H1 (cell line): ENCODE measurements around the gene RAB3GAP2. TPM values are rescaled to one million over a fixed set of nuclear protein-coding genes. Genes with fewer than 3 reads are reported as not detected.

Experiments
- CTCF ChIA-PET: fragments of 300-600 bp; sonication (Branson Sonifier 250); formaldehyde crosslinking; loops from one replicate; lab custom pipeline; 2021; ENCODE audit not compliant: partially characterized antibody; lab: Charles Lee
- POLR2A ChIA-PET: fragments of 300-600 bp; sonication (Branson Sonifier 250); formaldehyde crosslinking; loops from one replicate; lab custom pipeline; 2021; ENCODE audit warnings: inconsistent platforms; ENCODE audit not compliant: partially characterized antibody; lab: Charles Lee
- DNase-seq, 2 experiments: peaks; one replicate each; pipeline versions ENCODE4 v3.0.0 to v3.0.0-alpha.2; 2010 to 2022; ENCODE audit warnings: low spot score in 2 of 2, low read depth in 1 of 2, mixed read lengths in 1 of 2
- FAIRE-seq: peaks from 2 replicates; lab custom pipeline; 2011; peaks lifted over from hg19 to GRCh38; lab: Jason Lieb, UNC
- H2AFZ ChIP-seq: 2 replicates; pipeline ENCODE4 v1.8.1; 2012; ENCODE audit warnings: low read length, inconsistent platforms
- H2AK5ac ChIP-seq: 2 replicates; pipeline ENCODE4 v1.6.1; 2013; ENCODE audit warnings: low read depth, low read length
- H2BK120ac ChIP-seq: replicated peaks from 2 replicates; pipeline ENCODE3; 2013; ENCODE audit warnings: low read depth, low read length, inconsistent platforms
- H2BK12ac ChIP-seq: 2 replicates; pipeline ENCODE4 v1.6.1; 2013; ENCODE audit warnings: low read depth, low read length
- H2BK15ac ChIP-seq: 2 replicates; pipeline ENCODE4 v1.6.1; 2013; ENCODE audit warnings: low read length
- H2BK20ac ChIP-seq: 2 replicates; pipeline ENCODE4 v1.6.1; 2013; ENCODE audit warnings: low read length
- H2BK5ac ChIP-seq: 2 replicates; pipeline ENCODE4 v1.6.1; 2013; ENCODE audit warnings: low read depth, low read length
- H3K14ac ChIP-seq: 2 replicates; pipeline ENCODE4 v1.6.1; 2013; ENCODE audit warnings: inconsistent platforms; ENCODE audit not compliant: insufficient read length
- H3K18ac ChIP-seq: 2 replicates; pipeline ENCODE4 v1.6.1; 2013; ENCODE audit warnings: low read length; ENCODE audit errors: extremely low read depth
- H3K23ac ChIP-seq: 2 replicates; pipeline ENCODE4 v1.6.1; 2013; ENCODE audit warnings: inconsistent platforms; ENCODE audit not compliant: insufficient read length
- H3K23me2 ChIP-seq: 2 replicates; pipeline ENCODE4 v1.6.1; 2013; ENCODE audit warnings: low read depth, low read length
- H3K27ac ChIP-seq: 2 replicates; pipeline ENCODE4 v1.6.1; 2011; ENCODE audit warnings: low read depth, low read length, inconsistent platforms
- H3K27me3 ChIP-seq, 4 experiments: replicated peaks in 1 of 4; 1 replicate in 1 of 4; 2 replicates in 3 of 4; pipeline versions ENCODE4 v1.6.1 to v1.8.1; 2011 to 2013; ENCODE audit warnings: low read length in 3 of 4, mild to moderate bottlenecking in 3 of 4, inconsistent platforms in 2 of 4, mixed read lengths in 2 of 4, moderate library complexity in 1 of 4; ENCODE audit not compliant: control insufficient read depth in 3 of 4, insufficient read depth in 3 of 4; ENCODE audit errors: extremely low read depth in 1 of 4
- H3K36me3 ChIP-seq, 4 experiments: 2 replicates each; pipeline versions ENCODE4 v1.6.1 to v1.8.1; 2011 to 2013; ENCODE audit warnings: mild to moderate bottlenecking in 4 of 4, low read length in 3 of 4, moderate library complexity in 2 of 4, control low read depth in 1 of 4, inconsistent platforms in 1 of 4; ENCODE audit not compliant: insufficient read depth in 4 of 4, control insufficient read depth in 2 of 4
- H3K4ac ChIP-seq: replicated peaks from 2 replicates; pipeline ENCODE3; 2013; ENCODE audit warnings: low read length, low read depth, mixed read lengths, inconsistent platforms; ENCODE audit not compliant: insufficient read length
- H3K4me1 ChIP-seq, 4 experiments: replicated peaks in 1 of 4; 1 replicate in 1 of 4; 2 replicates in 3 of 4; pipeline versions ENCODE4 v1.6.1 to v1.8.1; 2011 to 2013; ENCODE audit warnings: low read length in 3 of 4, inconsistent platforms in 2 of 4, mixed read lengths in 1 of 4; ENCODE audit not compliant: insufficient read depth in 4 of 4, control insufficient read depth in 3 of 4
- H3K4me2 ChIP-seq, 2 experiments: 2 replicates each; pipeline versions ENCODE4 v1.6.1 to v1.8.1; 2011 to 2013; ENCODE audit warnings: low read depth in 2 of 2, low read length in 2 of 2, control low read depth in 1 of 2, inconsistent platforms in 1 of 2, mild to moderate bottlenecking in 1 of 2; ENCODE audit not compliant: insufficient read depth in 1 of 2
- H3K4me3 ChIP-seq, 4 experiments: fragments of 200-600, 300-600 bp in 1 of 4; sonication (generic), shearing (Covaris generic), sonication (Bioruptor Twin) in 1 of 4; 2 replicates each; pipeline versions ENCODE4 v1.5.1 to v1.8.1; 2011 to 2016; ENCODE audit warnings: low read length in 4 of 4, low read depth in 3 of 4, control low read depth in 2 of 4, inconsistent platforms in 2 of 4, mild to moderate bottlenecking in 2 of 4, mixed read lengths in 1 of 4, moderate library complexity in 1 of 4; ENCODE audit not compliant: insufficient read depth in 2 of 4; ENCODE audit errors: extremely low read depth in 1 of 4
- H3K56ac ChIP-seq: replicated peaks from 2 replicates; pipeline ENCODE3; 2013; ENCODE audit warnings: low read depth, mild to moderate bottlenecking, mixed read lengths, low read length, inconsistent platforms; ENCODE audit not compliant: insufficient read length
- H3K79me1 ChIP-seq: 2 replicates; pipeline ENCODE4 v1.6.1; 2013; ENCODE audit warnings: low read depth, low read length, control low read depth
- H3K79me2 ChIP-seq, 2 experiments: 2 replicates each; pipeline versions ENCODE4 v1.6.1 to v1.8.1; 2012 to 2013; ENCODE audit warnings: low read length in 2 of 2, mild to moderate bottlenecking in 2 of 2, inconsistent platforms in 1 of 2; ENCODE audit not compliant: insufficient read depth in 2 of 2, control insufficient read depth in 1 of 2
- H3K9ac ChIP-seq, 4 experiments: replicated peaks in 1 of 4; 1 replicate in 1 of 4; 2 replicates in 3 of 4; pipeline versions ENCODE4 v1.6.1 to v1.8.1; 2011 to 2013; ENCODE audit warnings: low read depth in 3 of 4, low read length in 3 of 4, control low read depth in 2 of 4, mild to moderate bottlenecking in 2 of 4, moderate library complexity in 2 of 4, inconsistent platforms in 1 of 4; ENCODE audit errors: extremely low read depth in 1 of 4
- H3K9me3 ChIP-seq, 2 experiments: 2 replicates each; pipeline versions ENCODE4 v1.6.1 to v1.8.1; 2012 to 2013; ENCODE audit warnings: mild to moderate bottlenecking in 2 of 2, moderate library complexity in 2 of 2, control low read depth in 1 of 2, inconsistent platforms in 1 of 2, low read depth in 1 of 2, low read length in 1 of 2, mixed read lengths in 1 of 2; ENCODE audit not compliant: insufficient read depth in 2 of 2
- H4K20me1 ChIP-seq, 2 experiments: replicated peaks in 1 of 2; 2 replicates each; pipeline versions ENCODE3 to v1.8.1; 2011 to 2013; ENCODE audit warnings: inconsistent platforms in 2 of 2, low read length in 2 of 2, mild to moderate bottlenecking in 1 of 2; ENCODE audit not compliant: insufficient read depth in 2 of 2, control insufficient read depth in 1 of 2
- H4K5ac ChIP-seq: 2 replicates; pipeline ENCODE4 v1.6.1; 2013; ENCODE audit warnings: low read length, low read depth, mixed read lengths, inconsistent platforms; ENCODE audit not compliant: insufficient read length
- H4K8ac ChIP-seq: 2 replicates; pipeline ENCODE4 v1.8.0; 2013; ENCODE audit warnings: mild to moderate bottlenecking, moderate library complexity, low read length, inconsistent platforms; ENCODE audit not compliant: insufficient read depth; ENCODE audit errors: extremely low read depth
- H4K91ac ChIP-seq: replicated peaks from 2 replicates; pipeline ENCODE3; 2013; ENCODE audit warnings: low read length, mixed read lengths, inconsistent platforms; ENCODE audit not compliant: insufficient read length
- BACH1 ChIP-seq: IDR thresholded peaks from 2 replicates; pipeline ENCODE4 v1.6.1; 2012; ENCODE audit warnings: low read length, improper control_type of control experiment
- GABPA ChIP-seq: IDR thresholded peaks from 2 replicates; pipeline ENCODE4 v1.6.1; 2011; ENCODE audit warnings: mild to moderate bottlenecking, low read length, moderate library complexity, borderline replicate concordance; ENCODE audit not compliant: insufficient read depth
- RAD21 ChIP-seq, 2 experiments: IDR thresholded peaks in 1 of 2; conservative IDR thresholded peaks in 1 of 2; 2 replicates each; pipeline ENCODE4 v1.6.1; 2011; ENCODE audit warnings: low read depth in 2 of 2, low read length in 2 of 2, improper control_type of control experiment in 1 of 2, inconsistent platforms in 1 of 2, mild to moderate bottlenecking in 1 of 2, moderate library complexity in 1 of 2
- USF2 ChIP-seq: IDR thresholded peaks from 2 replicates; pipeline ENCODE4 v1.6.1; 2011; ENCODE audit warnings: low read length, improper control_type of control experiment
- WGBS, 2 experiments: shearing (Covaris generic) in 1 of 2; methylation state at CpG; one replicate each; pipeline versions ENCODE4 v1.1.6 to v1.1.7; 2013 to 2015; ENCODE audit warnings: low lambda C conversion rate in 2 of 2, mixed read lengths in 2 of 2, inconsistent platforms in 1 of 2, low coverage in 1 of 2, missing lambda C conversion rate in 1 of 2; ENCODE audit not compliant: insufficient replicate concordance in 2 of 2, insufficient coverage in 1 of 2, insufficient read length in 1 of 2; ENCODE audit errors: extremely low coverage in 1 of 2, missing lambda C conversion rate in 1 of 2; 5-methylcytosine and 5-hydroxymethylcytosine counted together
- polyA plus RNA-seq, 7 experiments: library from polyadenylated mRNA; depleted of rRNA in 3 of 7; stranded (reverse) in 5 of 7; unstranded in 2 of 7; fragments of >200 nt in 5 of 7; fragments of 200-250 nt in 2 of 7; gene quantifications; 1 replicate in 5 of 7; 2 replicates in 1 of 7; 4 replicates in 1 of 7; pipeline versions ENCODE4 v1.2.1 to v1.2.3, GENCODE V29; 2011 to 2013; ENCODE audit warnings: missing spikeins in 2 of 7, mixed read lengths in 2 of 7
- total RNA-seq: library from RNA; stranded (reverse); fragmentation: NEBNext Ultra II Directional; extraction: Animal tissue kit (Norgen Biotek cat#: 25700); gene quantifications from 2 replicates; pipeline ENCODE4 v1.2.1, GENCODE V29; 2021

Gene RAB3GAP2
- total and polyA plus RNA-seq, 2 of the 8 experiments (the other 6 are each of a cell fraction or from before 2014, with no cell fraction given): 19.7 to 52.7 TPM

DNA sequence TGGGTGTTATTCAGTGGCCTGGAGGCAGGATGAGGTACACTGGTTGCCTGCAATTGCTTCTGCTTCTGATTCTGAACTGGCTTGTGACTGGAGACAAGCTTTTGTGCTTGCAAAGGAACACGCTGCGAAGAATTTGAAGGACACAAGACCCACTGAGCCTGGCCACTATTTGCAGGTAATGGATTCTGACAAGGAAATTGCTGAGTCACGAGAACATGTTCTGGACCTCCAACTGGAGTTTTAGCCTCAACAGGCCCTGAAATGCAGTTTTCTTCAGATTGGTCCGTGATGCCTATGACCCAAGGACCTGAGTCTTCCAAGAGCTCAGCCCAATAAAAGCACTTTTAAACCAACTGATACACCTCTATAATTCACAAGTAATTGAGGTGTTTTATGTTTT, 4.6 kb downstream of the RAB3GAP2 start:
- Histone ChIP-seq H2BK15ac (no peak overlapping the region), H4K91ac (no peak overlapping the region), H3K36me3 (peaks cover 2 to 31% (median 17%) of the 10 kb centered on the region in 4 experiments; a peak in 7 of 8 replicates), H3K56ac (no peak overlapping the region), H2BK12ac (no peak overlapping the region), H3K9ac (no peak overlapping the region), H3K4me3 (no peak overlapping the region), H2BK20ac (no peak overlapping the region), H3K23me2 (peaks cover 5% of the 10 kb centered on the region), H4K5ac (no peak overlapping the region), H2BK5ac (no peak overlapping the region), H3K9me3 (no peaks in the 10 kb centered on the region), H4K8ac (no peak overlapping the region), H3K18ac (no peak overlapping the region), H3K27ac (no peak overlapping the region), H3K23ac (no peak overlapping the region), H3K4ac (no peak overlapping the region), H2AFZ (no peak overlapping the region), H3K4me2 (no peak overlapping the region), H3K79me2 (peaks cover 18 to 91% of the 10 kb centered on the region in 2 experiments), H4K20me1 (peaks cover 2% of the 10 kb centered on the region in 2 experiments), H3K4me1 (peaks cover 0 to 2% (median 0%) of the 10 kb centered on the region in 4 experiments; a peak in 2 of 7 replicates), H3K79me1 (peaks cover 5% of the 10 kb centered on the region; the same call in 1 of the 2 replicates), H3K14ac (no peak overlapping the region), H2AK5ac (no peak overlapping the region), H2BK120ac (no peak overlapping the region), H3K27me3 (no peaks in the 10 kb centered on the region)
- ChIA-PET POLR2A (interaction anchor here (1.0 to 1.6 kb wide), 5 partner anchors 9 to 236 kb away, joined by 3 to 5 read pairs (median 3); no protein-coding TSS in a partner anchor), CTCF (interaction anchor here (1.1 to 1.9 kb wide), 3 partner anchors 13 to 51 kb away, joined by 3 to 11 read pairs (median 6); no protein-coding TSS in a partner anchor)
- WGBS, 2 experiments: 95% methylated on average over 4 of the region's 4 CpGs; no CpG with 5 or more reads in 1 of the 2 experiments
- FAIRE-seq: no peak
- DNase-seq: no peak
- no peak for TF ChIP-seq GABPA
- TF ChIP-seq RAD21 (IDR thresholded peaks at IDR 0.05 in 1 of 2, conservative IDR thresholded peaks at IDR 0.05 in 1 of 2; ENCODE audit: low read depth in 2 of 2, low read length in 2 of 2): no peak
- TF ChIP-seq USF2: no peak
- peak; percentile 51; the same call in 1 of the 2 replicates for TF ChIP-seq BACH1
